Measurements from ENCODE around the gene GDPD5.

DNA sequence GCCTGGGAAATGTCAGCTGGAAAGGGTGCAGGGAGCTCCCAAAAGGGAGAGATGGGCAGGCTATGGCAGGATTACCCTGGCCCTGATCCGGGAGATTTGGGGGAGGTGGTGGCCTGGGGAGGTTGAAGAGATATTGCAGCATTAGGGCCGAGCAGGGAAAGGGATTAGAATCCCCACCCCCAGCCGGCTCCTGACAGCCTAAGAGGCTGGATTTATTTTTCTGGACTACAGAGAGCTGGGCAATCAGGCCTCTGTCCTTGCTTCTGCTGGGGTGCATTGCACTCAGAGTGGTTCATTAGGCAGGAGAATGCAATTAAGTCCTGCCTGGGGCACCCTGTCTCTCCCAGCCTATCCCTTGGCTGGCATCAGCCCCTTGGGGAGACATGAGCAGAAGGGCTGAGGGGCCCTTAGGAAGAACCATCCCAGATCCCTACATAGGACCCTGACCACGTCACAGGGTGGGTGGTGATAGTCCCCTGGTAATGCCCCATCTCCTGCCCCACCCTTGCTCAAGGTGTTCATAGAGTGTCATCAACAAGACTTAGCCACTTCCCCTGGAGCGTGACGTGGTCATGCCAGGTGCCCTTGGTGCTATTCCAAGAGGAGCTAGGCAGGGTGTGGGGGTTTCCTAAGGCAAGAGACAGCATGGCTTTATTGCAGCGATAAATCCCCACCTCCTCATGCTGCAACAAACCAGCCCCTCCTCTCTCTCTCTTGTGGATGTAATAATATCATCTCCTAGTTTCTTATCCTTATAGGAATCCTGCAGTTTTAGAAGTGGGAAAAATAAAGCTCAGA lies 54.4 kb downstream of the GDPD5 start:
- no peak for TF ChIP-seq CTCF (IDR thresholded peaks at IDR 0.05)
- no peak for TF ChIP-seq TCF7 (CRISPR knock-in tag; IDR thresholded peaks at IDR 0.05; ENCODE audit: low read depth)
- no peak for TF ChIP-seq IRF2 (CRISPR knock-in tag; IDR thresholded peaks at IDR 0.05; ENCODE audit: borderline replicate concordance, low read depth)
- TF ChIP-seq CBFB (CRISPR knock-in tag; IDR thresholded peaks at IDR 0.05; ENCODE audit: low read depth), result no peak
- TF ChIP-seq, protein P1, sequence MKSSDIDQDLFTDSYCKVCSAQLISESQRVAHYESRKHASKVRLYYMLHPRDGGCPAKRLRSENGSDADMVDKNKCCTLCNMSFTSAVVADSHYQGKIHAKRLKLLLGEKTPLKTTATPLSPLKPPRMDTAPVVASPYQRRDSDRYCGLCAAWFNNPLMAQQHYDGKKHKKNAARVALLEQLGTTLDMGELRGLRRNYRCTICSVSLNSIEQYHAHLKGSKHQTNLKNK (CRISPR knock-in tag; IDR thresholded peaks at IDR 0.05), result no peak
- no peak for TF ChIP-seq ELF4 (CRISPR knock-in tag; IDR thresholded peaks at IDR 0.05; ENCODE audit: low read depth)
- TF ChIP-seq TEAD1 (CRISPR knock-in tag; IDR thresholded peaks at IDR 0.05), result no peak
- no peak for TF ChIP-seq FOXP1 (CRISPR knock-in tag; IDR thresholded peaks at IDR 0.05; ENCODE audit: borderline replicate concordance)
- no peak for TF ChIP-seq SP1 (CRISPR knock-in tag; conservative IDR thresholded peaks at IDR 0.05)
- TF ChIP-seq ATF6 (CRISPR knock-in tag; IDR thresholded peaks at IDR 0.05), result no peak
- no peak for TF ChIP-seq GTF2I (CRISPR knock-in tag; conservative IDR thresholded peaks at IDR 0.05)
